ENCODE data around the gene MZB1.
A peak's percentile ranks its signal among the peaks of the same experiment; 100 is the strongest.

The MZB1 gene

DNA sequence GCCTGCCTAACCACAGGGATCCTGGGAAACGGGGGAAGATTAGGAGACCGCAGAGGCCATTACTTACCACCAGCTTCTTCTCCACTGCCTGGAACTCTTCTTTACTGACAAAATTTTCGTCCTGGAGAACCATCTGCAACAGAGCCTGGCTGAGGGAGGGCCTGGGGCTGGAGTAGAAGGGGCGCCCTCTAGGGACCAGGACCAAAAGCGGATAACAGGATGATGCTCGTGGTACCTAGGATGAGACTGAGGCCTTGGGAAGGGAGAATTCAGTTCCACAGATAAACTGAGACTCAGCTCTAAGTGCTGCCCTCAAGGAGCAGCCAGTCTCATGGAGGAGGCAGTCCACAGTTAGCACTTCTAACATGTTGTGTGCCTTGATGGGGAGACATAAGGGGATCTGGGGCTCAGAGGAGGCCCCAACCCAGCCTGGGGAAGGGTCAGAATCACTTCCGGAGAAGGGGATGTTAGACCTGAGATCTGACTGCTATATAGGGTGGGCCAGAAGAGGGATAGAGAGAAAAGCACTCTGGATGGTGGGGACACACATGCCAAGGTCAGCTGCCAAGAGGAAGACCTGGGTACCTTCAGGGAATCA is 12.9 kb upstream of the MZB1 start:
- H3K27ac ChIP-seq, result peak overlapping the region; percentile 93
- H3K9ac ChIP-seq, result no peak overlapping the region
- H3K36me3 ChIP-seq (ENCODE audit: control insufficient read depth, insufficient read depth, low read length), result no peaks in the 10 kb centered on the region
- no peak overlapping the region for H3K4me2 ChIP-seq (ENCODE audit: low read length)
- no peak overlapping the region for H3K4me3 ChIP-seq (ENCODE audit: low read depth, low read length)
- no peak overlapping the region for H2AFZ ChIP-seq
- TF ChIP-seq, protein P1, sequence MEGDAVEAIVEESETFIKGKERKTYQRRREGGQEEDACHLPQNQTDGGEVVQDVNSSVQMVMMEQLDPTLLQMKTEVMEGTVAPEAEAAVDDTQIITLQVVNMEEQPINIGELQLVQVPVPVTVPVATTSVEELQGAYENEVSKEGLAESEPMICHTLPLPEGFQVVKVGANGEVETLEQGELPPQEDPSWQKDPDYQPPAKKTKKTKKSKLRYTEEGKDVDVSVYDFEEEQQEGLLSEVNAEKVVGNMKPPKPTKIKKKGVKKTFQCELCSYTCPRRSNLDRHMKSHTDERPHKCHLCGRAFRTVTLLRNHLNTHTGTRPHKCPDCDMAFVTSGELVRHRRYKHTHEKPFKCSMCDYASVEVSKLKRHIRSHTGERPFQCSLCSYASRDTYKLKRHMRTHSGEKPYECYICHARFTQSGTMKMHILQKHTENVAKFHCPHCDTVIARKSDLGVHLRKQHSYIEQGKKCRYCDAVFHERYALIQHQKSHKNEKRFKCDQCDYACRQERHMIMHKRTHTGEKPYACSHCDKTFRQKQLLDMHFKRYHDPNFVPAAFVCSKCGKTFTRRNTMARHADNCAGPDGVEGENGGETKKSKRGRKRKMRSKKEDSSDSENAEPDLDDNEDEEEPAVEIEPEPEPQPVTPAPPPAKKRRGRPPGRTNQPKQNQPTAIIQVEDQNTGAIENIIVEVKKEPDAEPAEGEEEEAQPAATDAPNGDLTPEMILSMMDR (IDR thresholded peaks at IDR 0.05), result peak; percentile 21
- peaks cover 12% of the 10 kb centered on the region for H3K4me1 ChIP-seq
- no peaks in the 10 kb centered on the region for H3K27me3 ChIP-seq (ENCODE audit: control insufficient read depth, insufficient read depth, low read length)
- H3K9me3 ChIP-seq (ENCODE audit: control insufficient read depth, low read length), result no peaks in the 10 kb centered on the region
- H3K79me2 ChIP-seq, result no peaks in the 10 kb centered on the region

GRCh38 chr5:139401546-139401945 is 11.8 kb upstream of the MZB1 start:
- TF ChIP-seq, protein P1 (IDR thresholded peaks at IDR 0.05), result no peak
- Histone ChIP-seq H3K79me2 (no peaks in the 10 kb centered on the region), H3K4me3 (ENCODE audit: low read depth, low read length) (no peak overlapping the region), H3K27ac (no peak overlapping the region), H3K36me3 (ENCODE audit: control insufficient read depth, insufficient read depth, low read length) (no peaks in the 10 kb centered on the region), H3K4me2 (ENCODE audit: low read length) (no peak overlapping the region), H3K27me3 (ENCODE audit: control insufficient read depth, insufficient read depth, low read length) (no peaks in the 10 kb centered on the region), H3K4me1 (peaks cover 12% of the 10 kb centered on the region), H2AFZ (no peak overlapping the region), H3K9me3 (ENCODE audit: control insufficient read depth, low read length) (no peaks in the 10 kb centered on the region), H3K9ac (no peak overlapping the region)

DNA sequence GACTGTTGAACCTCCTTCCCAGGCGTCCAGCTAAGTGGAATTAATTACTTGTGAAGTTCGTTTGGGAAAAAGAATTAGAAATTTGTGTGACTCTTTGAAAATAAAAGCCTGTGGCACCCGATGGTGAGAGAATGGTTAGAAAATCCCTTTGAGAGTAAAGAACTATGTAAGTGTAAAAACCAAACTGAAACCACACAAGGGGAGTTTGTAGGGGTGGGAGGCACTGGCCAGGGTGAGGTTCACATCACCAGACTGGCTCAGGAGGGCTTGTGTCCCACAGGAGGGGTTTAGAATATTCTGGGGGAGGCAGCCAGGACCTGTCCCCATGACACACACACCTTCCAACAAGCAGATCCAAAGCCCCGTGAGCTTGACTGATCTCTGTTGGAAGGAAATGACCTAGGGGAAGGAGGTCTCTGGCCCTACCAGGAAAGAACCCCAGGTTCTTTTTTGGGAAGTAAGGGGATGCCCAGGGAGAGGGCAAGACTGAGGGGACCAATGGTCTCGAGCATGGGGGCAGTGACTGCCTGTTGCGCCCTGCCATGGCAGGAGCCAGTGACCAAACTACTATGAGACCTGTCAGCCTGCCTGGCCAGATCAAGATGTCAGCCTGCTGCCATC is 9.9 kb upstream of the MZB1 start:
- H3K9me3 ChIP-seq (ENCODE audit: control insufficient read depth, low read length), result no peaks in the 10 kb centered on the region
- no peak overlapping the region for H2AFZ ChIP-seq
- no peaks in the 10 kb centered on the region for H3K79me2 ChIP-seq
- no peak overlapping the region for H3K4me2 ChIP-seq (ENCODE audit: low read length)
- TF ChIP-seq, protein P1 (IDR thresholded peaks at IDR 0.05), result no peak
- no peak overlapping the region for H3K9ac ChIP-seq
- H3K36me3 ChIP-seq (ENCODE audit: control insufficient read depth, insufficient read depth, low read length), result no peaks in the 10 kb centered on the region
- no peak overlapping the region for H3K4me3 ChIP-seq (ENCODE audit: low read depth, low read length)
- no peak overlapping the region for H3K27ac ChIP-seq
- H3K27me3 ChIP-seq (ENCODE audit: control insufficient read depth, insufficient read depth, low read length), result no peaks in the 10 kb centered on the region
- H3K4me1 ChIP-seq, result peaks cover 12% of the 10 kb centered on the region

- TF ChIP-seq, protein P1 (IDR thresholded peaks at IDR 0.05), result no peak
- no peak overlapping the region for H2AFZ ChIP-seq
- no peaks in the 10 kb centered on the region for H3K9me3 ChIP-seq (ENCODE audit: control insufficient read depth, low read length)
- H3K36me3 ChIP-seq (ENCODE audit: control insufficient read depth, insufficient read depth, low read length), result no peaks in the 10 kb centered on the region
- H3K9ac ChIP-seq, result no peak overlapping the region
- no peak overlapping the region for H3K4me3 ChIP-seq (ENCODE audit: low read depth, low read length)
- H3K4me1 ChIP-seq, result peaks cover 3% of the 10 kb centered on the region
- H3K4me2 ChIP-seq (ENCODE audit: low read length), result no peak overlapping the region
- H3K79me2 ChIP-seq, result no peaks in the 10 kb centered on the region
- H3K27ac ChIP-seq, result no peak overlapping the region
- H3K27me3 ChIP-seq (ENCODE audit: control insufficient read depth, insufficient read depth, low read length), result no peaks in the 10 kb centered on the region
Observed at GRCh38 chr5:139397921-139398320, 8.2 kb upstream of the MZB1 start.

- TF ChIP-seq, protein P1 (IDR thresholded peaks at IDR 0.05), result no peak
- no peaks in the 10 kb centered on the region for H3K9me3 ChIP-seq (ENCODE audit: control insufficient read depth, low read length)
- no peaks in the 10 kb centered on the region for H3K36me3 ChIP-seq (ENCODE audit: control insufficient read depth, insufficient read depth, low read length)
- H3K27ac ChIP-seq, result no peak overlapping the region
- H3K4me1 ChIP-seq, result no peaks in the 10 kb centered on the region
- no peak overlapping the region for H3K9ac ChIP-seq
- H3K4me2 ChIP-seq (ENCODE audit: low read length), result no peak overlapping the region
- no peak overlapping the region for H2AFZ ChIP-seq
- no peaks in the 10 kb centered on the region for H3K27me3 ChIP-seq (ENCODE audit: control insufficient read depth, insufficient read depth, low read length)
- H3K4me3 ChIP-seq (ENCODE audit: low read depth, low read length), result no peak overlapping the region
- no peaks in the 10 kb centered on the region for H3K79me2 ChIP-seq
Observed at GRCh38 chr5:139396691-139397090, 7.0 kb upstream of the MZB1 start.
